ENCODE data around the gene HGS.

HGS gene

DNA sequence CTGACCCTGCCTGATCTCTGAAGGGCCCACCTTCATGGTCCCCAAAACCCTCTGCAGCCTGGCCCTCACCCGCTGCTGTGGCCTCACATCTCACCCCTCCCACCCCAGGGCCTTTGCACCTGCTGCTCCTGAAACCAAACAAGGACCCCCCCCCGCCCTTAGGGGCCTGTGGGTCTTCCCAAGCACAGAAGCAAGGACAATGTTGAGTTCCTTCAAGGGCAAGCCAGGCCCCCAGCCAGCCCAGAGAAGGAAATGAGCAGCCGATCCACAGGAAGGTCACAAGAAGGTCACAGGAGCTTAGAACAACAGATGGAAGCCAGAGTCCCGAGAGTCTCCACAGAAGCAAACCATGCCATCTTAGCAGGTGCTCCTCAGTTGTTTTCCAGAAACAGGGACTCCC lies 27.0 kb upstream of the HGS start:
- Histone ChIP-seq H3K4me2 (ENCODE audit: low read length) (peak overlapping the region; percentile 8; the same call in 1 of the 2 replicates), H3K4me3 (ENCODE audit: low read length) (no peak overlapping the region), H3K27ac (ENCODE audit: low read depth, low read length) (no peak overlapping the region), H3K9me2 (replicated peaks; ENCODE audit: control insufficient read depth, low read length) (no peaks in the 10 kb centered on the region), H3K27me3 (ENCODE audit: control insufficient read depth, low read length) (no peaks in the 10 kb centered on the region), H4K20me1 (ENCODE audit: control insufficient read depth, insufficient read depth, low read depth, low read length) (no peaks in the 10 kb centered on the region), H3K9me3 (ENCODE audit: control insufficient read depth, insufficient read depth, low read length) (no peaks in the 10 kb centered on the region), H3F3A (ENCODE audit: control insufficient read depth, insufficient read depth) (peaks cover 5% of the 10 kb centered on the region), H3K36me3 (ENCODE audit: control insufficient read depth, low read length) (no peaks in the 10 kb centered on the region), H3K79me2 (ENCODE audit: control insufficient read depth, low read length) (no peaks in the 10 kb centered on the region), H3K4me1 (ENCODE audit: control insufficient read depth, low read length) (peaks cover 41% of the 10 kb centered on the region)
- TF ChIP-seq, protein P1, sequence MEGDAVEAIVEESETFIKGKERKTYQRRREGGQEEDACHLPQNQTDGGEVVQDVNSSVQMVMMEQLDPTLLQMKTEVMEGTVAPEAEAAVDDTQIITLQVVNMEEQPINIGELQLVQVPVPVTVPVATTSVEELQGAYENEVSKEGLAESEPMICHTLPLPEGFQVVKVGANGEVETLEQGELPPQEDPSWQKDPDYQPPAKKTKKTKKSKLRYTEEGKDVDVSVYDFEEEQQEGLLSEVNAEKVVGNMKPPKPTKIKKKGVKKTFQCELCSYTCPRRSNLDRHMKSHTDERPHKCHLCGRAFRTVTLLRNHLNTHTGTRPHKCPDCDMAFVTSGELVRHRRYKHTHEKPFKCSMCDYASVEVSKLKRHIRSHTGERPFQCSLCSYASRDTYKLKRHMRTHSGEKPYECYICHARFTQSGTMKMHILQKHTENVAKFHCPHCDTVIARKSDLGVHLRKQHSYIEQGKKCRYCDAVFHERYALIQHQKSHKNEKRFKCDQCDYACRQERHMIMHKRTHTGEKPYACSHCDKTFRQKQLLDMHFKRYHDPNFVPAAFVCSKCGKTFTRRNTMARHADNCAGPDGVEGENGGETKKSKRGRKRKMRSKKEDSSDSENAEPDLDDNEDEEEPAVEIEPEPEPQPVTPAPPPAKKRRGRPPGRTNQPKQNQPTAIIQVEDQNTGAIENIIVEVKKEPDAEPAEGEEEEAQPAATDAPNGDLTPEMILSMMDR (IDR thresholded peaks at IDR 0.05; ENCODE audit: low read depth, low read length, poor library complexity, severe bottlenecking), result no peak
- TF ChIP-seq EZH2phosphoT487 (IDR thresholded peaks at IDR 0.05; ENCODE audit: borderline replicate concordance, low read length), result no peak

- peak overlapping the region; percentile 14; the same call in 1 of the 2 replicates for H3K4me2 ChIP-seq (ENCODE audit: low read length)
- peaks cover 11% of the 10 kb centered on the region for H3F3A ChIP-seq (ENCODE audit: control insufficient read depth, insufficient read depth)
- H3K9me2 ChIP-seq (replicated peaks; ENCODE audit: control insufficient read depth, low read length), result no peaks in the 10 kb centered on the region
- H4K20me1 ChIP-seq (ENCODE audit: control insufficient read depth, insufficient read depth, low read depth, low read length), result no peaks in the 10 kb centered on the region
- no peaks in the 10 kb centered on the region for H3K27me3 ChIP-seq (ENCODE audit: control insufficient read depth, low read length)
- H3K4me3 ChIP-seq (ENCODE audit: low read length), result no peak overlapping the region
- no peaks in the 10 kb centered on the region for H3K9me3 ChIP-seq (ENCODE audit: control insufficient read depth, insufficient read depth, low read length)
- H3K4me1 ChIP-seq (ENCODE audit: control insufficient read depth, low read length), result peaks cover 28% of the 10 kb centered on the region
- no peak overlapping the region for H3K27ac ChIP-seq (ENCODE audit: low read depth, low read length)
- TF ChIP-seq, protein P1 (IDR thresholded peaks at IDR 0.05; ENCODE audit: low read depth, low read length, poor library complexity, severe bottlenecking), result no peak
- TF ChIP-seq EZH2phosphoT487 (IDR thresholded peaks at IDR 0.05; ENCODE audit: borderline replicate concordance, low read length), result no peak
- H3K79me2 ChIP-seq (ENCODE audit: control insufficient read depth, low read length), result no peaks in the 10 kb centered on the region
- H3K36me3 ChIP-seq (ENCODE audit: control insufficient read depth, low read length), result peaks cover 1% of the 10 kb centered on the region
Measured at GRCh38 chr17:81659038-81659437, 24.8 kb upstream of the HGS start.

GRCh38 chr17:81660441-81660840 lies 23.4 kb upstream of the HGS start:
- peaks cover 35% of the 10 kb centered on the region for H3K4me1 ChIP-seq (ENCODE audit: control insufficient read depth, low read length)

More at GRCh38 chr17:81660441-81660840, 23.4 kb upstream of the HGS start:
- Histone ChIP-seq H3K27me3 (ENCODE audit: control insufficient read depth, low read length) (no peaks in the 10 kb centered on the region), H3K9me2 (replicated peaks; ENCODE audit: control insufficient read depth, low read length) (no peaks in the 10 kb centered on the region), H3K36me3 (ENCODE audit: control insufficient read depth, low read length) (peaks cover 14% of the 10 kb centered on the region), H3K27ac (ENCODE audit: low read depth, low read length) (no peak overlapping the region), H3K4me3 (ENCODE audit: low read length) (no peak overlapping the region), H3F3A (ENCODE audit: control insufficient read depth, insufficient read depth) (peaks cover 16% of the 10 kb centered on the region), H4K20me1 (ENCODE audit: control insufficient read depth, insufficient read depth, low read depth, low read length) (no peaks in the 10 kb centered on the region), H3K79me2 (ENCODE audit: control insufficient read depth, low read length) (peaks cover 8% of the 10 kb centered on the region), H3K4me2 (ENCODE audit: low read length) (no peak overlapping the region), H3K9me3 (ENCODE audit: control insufficient read depth, insufficient read depth, low read length) (no peaks in the 10 kb centered on the region)
- no peak for TF ChIP-seq EZH2phosphoT487 (IDR thresholded peaks at IDR 0.05; ENCODE audit: borderline replicate concordance, low read length)
- TF ChIP-seq, protein P1 (IDR thresholded peaks at IDR 0.05; ENCODE audit: low read depth, low read length, poor library complexity, severe bottlenecking), result no peak

All from DOHH2 (cell line).